GM12864 (cell line): ENCODE data around the gene HSPBP1.

Experiments
- DNase-seq: peaks from one replicate; pipeline ENCODE4 v3.0.0-alpha.2; 2011; ENCODE audit warnings: low read depth
- H3K4me3 ChIP-seq: 2 replicates; pipeline ENCODE4 v1.5.1; 2011; ENCODE audit warnings: mild to moderate bottlenecking, low read depth, low read length, control low read depth
- CTCF ChIP-seq: IDR thresholded peaks from 2 replicates; pipeline ENCODE4 v1.5.1; 2011; ENCODE audit warnings: low read depth, mild to moderate bottlenecking, moderate library complexity, low read length, control low read depth, inconsistent platforms; ENCODE audit errors: missing control alignments

HSPBP1 gene

GRCh38 chr19:55223291-55224037 lies 56.4 kb downstream of the HSPBP1 start:
- no peak for DNase-seq
- no peak for TF ChIP-seq CTCF
- H3K4me3 ChIP-seq: no peak overlapping the region

GRCh38 chr19:55220525-55220924 lies 59.4 kb downstream of the HSPBP1 start:
- TF ChIP-seq CTCF: no peak
- DNase-seq: no peak
- H3K4me3 ChIP-seq: no peak overlapping the region

- DNase-seq: no peak
- H3K4me3 ChIP-seq: no peak overlapping the region
- TF ChIP-seq CTCF: no peak
Measured at GRCh38 chr19:55216461-55217198, 63.3 kb downstream of the HSPBP1 start.

GRCh38 chr19:55213547-55213946 lies 66.4 kb downstream of the HSPBP1 start:
- DNase-seq: no peak
- no peak overlapping the region for H3K4me3 ChIP-seq
- TF ChIP-seq CTCF: no peak

- no peak for DNase-seq
Measured at GRCh38 chr19:55212447-55212846, 67.5 kb downstream of the HSPBP1 start.

More at GRCh38 chr19:55212447-55212846, 67.5 kb downstream of the HSPBP1 start:
- H3K4me3 ChIP-seq: no peak overlapping the region
- peak; percentile 50 for TF ChIP-seq CTCF
